ENCODE results near the gene DISC1. TPM values are rescaled to one million over a fixed set of nuclear protein-coding genes. Genes with fewer than 3 reads are reported as not detected.

DISC1 gene
- total RNA-seq, 4 donors from 2014 or later: 9.6 to 27.9 (median 13.0) TPM

DNA sequence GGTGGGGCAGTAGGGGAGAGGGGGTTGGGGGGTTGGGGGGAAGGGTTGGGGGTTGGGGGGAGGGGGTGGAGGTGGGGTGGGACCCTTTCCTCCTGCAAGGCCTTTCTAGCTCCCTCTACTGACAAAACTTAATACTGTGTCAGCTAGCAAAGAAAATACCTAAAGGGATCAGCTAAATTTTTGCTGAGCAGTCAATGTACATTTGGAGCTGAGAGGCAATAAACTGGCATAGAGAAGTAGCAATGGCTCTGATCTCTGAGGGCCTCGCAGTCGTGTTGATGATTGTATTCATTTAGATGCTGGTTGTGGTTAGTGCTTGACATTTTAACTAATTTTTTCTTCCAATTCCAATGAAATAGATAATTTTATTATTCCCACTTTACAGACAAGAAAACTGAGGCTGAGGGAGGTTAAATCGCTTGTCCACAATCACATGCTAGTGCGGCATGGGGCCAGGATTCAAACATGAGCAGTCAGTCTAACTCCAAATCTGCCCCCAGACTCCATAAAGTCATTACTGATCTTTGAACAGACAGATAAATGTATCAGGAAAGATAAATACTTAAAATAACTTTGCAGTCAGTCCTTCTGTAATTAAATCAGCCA, 357.1 kb downstream of the DISC1 start:
- DNase-seq (ENCODE audit: low spot score) (no peak), ATAC-seq (ENCODE audit: low FRiP score) (no peak)
- TF ChIP-seq CTCF (IDR thresholded peaks at IDR 0.05): no peak

DNA sequence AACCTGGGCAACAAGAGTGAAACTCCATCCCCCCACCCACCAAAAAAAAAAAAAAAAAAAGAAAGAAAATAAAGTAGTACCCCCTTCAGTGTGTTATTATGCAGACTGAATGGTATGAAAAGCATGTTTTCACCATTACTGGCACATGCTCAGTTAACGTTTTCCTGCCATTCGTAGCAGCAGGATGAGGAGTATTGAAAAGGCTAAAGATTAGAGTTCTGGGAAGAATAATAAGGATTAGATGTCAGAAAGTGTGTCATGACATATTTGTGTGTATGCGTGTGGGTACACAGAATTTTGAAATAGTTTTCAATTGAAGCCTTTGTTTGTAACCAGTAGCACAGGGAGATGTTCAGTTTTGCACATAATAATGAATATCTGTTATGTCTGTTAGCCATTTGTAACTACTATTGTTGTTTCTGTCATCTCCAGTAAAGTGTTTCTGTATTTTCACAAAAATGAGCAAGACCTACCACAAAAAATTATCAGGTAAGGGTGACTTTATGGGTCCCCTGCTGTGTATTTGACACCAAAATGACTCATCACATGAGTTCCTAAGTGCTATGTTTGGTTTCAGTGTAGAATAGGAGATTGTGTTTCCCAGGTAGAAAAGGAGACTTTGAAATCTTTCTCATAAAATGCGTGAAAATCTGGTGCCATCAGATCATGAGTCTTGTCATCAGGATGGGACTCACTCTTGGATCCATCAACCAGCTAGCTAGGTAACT, 358.9 kb downstream of the DISC1 start:
- ATAC-seq (ENCODE audit: low FRiP score) (no peak), DNase-seq (ENCODE audit: low spot score) (no peak)
- no peak for TF ChIP-seq CTCF (IDR thresholded peaks at IDR 0.05)

GRCh38 chr1:231986631-231987336, 360.2 kb downstream of the DISC1 start:
- no peak for DNase-seq (ENCODE audit: low spot score)
- no peak for ATAC-seq (ENCODE audit: low FRiP score)
- no peak for TF ChIP-seq CTCF (IDR thresholded peaks at IDR 0.05)

GRCh38 chr1:231990388-231990787, 363.8 kb downstream of the DISC1 start:
- peak; percentile 41 for ATAC-seq (ENCODE audit: low FRiP score)
- no peak for TF ChIP-seq CTCF (IDR thresholded peaks at IDR 0.05)
- DNase-seq (ENCODE audit: low spot score): no peak

- no peak for TF ChIP-seq CTCF (IDR thresholded peaks at IDR 0.05)
- no peak for ATAC-seq (ENCODE audit: low FRiP score)
- no peak for DNase-seq (ENCODE audit: low spot score)
Measured at GRCh38 chr1:231991231-231991630, 364.6 kb downstream of the DISC1 start.

DNA sequence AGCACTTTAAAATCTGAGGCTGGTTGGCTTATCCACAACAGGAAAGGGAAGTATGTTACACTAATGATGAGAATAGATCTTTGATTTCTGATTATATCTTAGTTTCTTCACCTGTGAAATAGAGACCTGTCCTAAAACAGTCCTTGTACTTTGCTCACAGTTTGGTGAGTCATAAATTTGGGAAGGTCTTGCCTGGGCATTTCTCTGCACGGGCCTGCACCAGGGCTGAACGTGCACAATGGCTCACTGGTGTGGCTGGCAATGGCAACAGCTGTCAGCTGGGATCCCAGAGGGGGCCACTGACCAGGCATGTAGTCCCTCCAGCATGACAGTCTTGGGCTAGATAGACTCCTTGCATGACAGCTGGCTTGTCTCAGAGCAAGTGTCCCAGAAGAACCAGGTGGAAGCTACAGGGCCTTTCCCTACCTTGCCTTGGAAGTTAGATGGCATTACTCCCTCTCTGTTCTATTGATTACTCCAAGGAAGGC, 367.4 kb downstream of the DISC1 start:
- no peak for DNase-seq (ENCODE audit: low spot score)
- TF ChIP-seq CTCF (IDR thresholded peaks at IDR 0.05): no peak
- ATAC-seq (ENCODE audit: low FRiP score): no peak

Measured in omental fat pad (tissue), 4 donors.